HG02588 (cell line): ENCODE measurements around the gene TECTA.
"Not testable (repeated sequence)": the region's sequence is repeated elsewhere in the genome, so short reads cannot be mapped to it uniquely, and the experiment has no call there.

ENCODE experiments used
- ATAC-seq: cut with Tn5 transposase; IDR thresholded peaks from one replicate; pipeline ENCODE4 v1.9.1; 2021; ENCODE audit warnings: mild to moderate bottlenecking, moderate library complexity; ENCODE audit not compliant: unreplicated experiment

TECTA gene

GRCh38 chr11:121161349-121161917 lies 60.4 kb downstream of the TECTA start:
- ATAC-seq: no peak

- ATAC-seq: no peak
These were observed 62.7 kb downstream of the TECTA start for GRCh38 chr11:121163658-121164308.

- ATAC-seq: not testable (repeated sequence)
These were observed 76.6 kb downstream of the TECTA start for GRCh38 chr11:121177629-121178028.

GRCh38 chr11:121179306-121179705 lies 78.3 kb downstream of the TECTA start:
- no peak for ATAC-seq

- ATAC-seq: no peak
These were observed 79.1 kb downstream of the TECTA start for GRCh38 chr11:121180183-121180582.

GRCh38 chr11:121188776-121189175 lies 87.7 kb downstream of the TECTA start:
- no peak for ATAC-seq

GRCh38 chr11:121191818-121192217 lies 90.8 kb downstream of the TECTA start:
- ATAC-seq: no peak

- no peak for ATAC-seq
These were observed 93.9 kb downstream of the TECTA start for GRCh38 chr11:121194731-121195596.

- no peak for ATAC-seq
These were observed 97.4 kb downstream of the TECTA start for GRCh38 chr11:121198491-121198890.

- ATAC-seq: no peak
These were observed 98.5 kb downstream of the TECTA start for GRCh38 chr11:121199516-121199915.

- ATAC-seq: no peak
These were observed 105.8 kb downstream of the TECTA start for GRCh38 chr11:121206810-121207209.

- peak; percentile 62 for ATAC-seq
These were observed 106.6 kb downstream of the TECTA start for GRCh38 chr11:121207485-121208115.

GRCh38 chr11:121210445-121211080 lies 109.5 kb downstream of the TECTA start:
- ATAC-seq: no peak

- no peak for ATAC-seq
These were observed 110.6 kb downstream of the TECTA start for GRCh38 chr11:121211626-121212025.

GRCh38 chr11:121212536-121213361 lies 111.7 kb downstream of the TECTA start:
- ATAC-seq: no peak

- ATAC-seq: no peak
These were observed 112.4 kb downstream of the TECTA start for GRCh38 chr11:121213362-121213893.

- no peak for ATAC-seq
These were observed 113.8 kb downstream of the TECTA start for GRCh38 chr11:121214861-121215260.

GRCh38 chr11:121221496-121222200 lies 120.6 kb downstream of the TECTA start:
- no peak for ATAC-seq

- ATAC-seq: no peak
These were observed 122.1 kb downstream of the TECTA start for GRCh38 chr11:121223161-121223560.
